ENCODE results near the gene TMEM117.
A peak's percentile ranks its signal among the peaks of the same experiment; 100 is the strongest.

The TMEM117 gene

DNA sequence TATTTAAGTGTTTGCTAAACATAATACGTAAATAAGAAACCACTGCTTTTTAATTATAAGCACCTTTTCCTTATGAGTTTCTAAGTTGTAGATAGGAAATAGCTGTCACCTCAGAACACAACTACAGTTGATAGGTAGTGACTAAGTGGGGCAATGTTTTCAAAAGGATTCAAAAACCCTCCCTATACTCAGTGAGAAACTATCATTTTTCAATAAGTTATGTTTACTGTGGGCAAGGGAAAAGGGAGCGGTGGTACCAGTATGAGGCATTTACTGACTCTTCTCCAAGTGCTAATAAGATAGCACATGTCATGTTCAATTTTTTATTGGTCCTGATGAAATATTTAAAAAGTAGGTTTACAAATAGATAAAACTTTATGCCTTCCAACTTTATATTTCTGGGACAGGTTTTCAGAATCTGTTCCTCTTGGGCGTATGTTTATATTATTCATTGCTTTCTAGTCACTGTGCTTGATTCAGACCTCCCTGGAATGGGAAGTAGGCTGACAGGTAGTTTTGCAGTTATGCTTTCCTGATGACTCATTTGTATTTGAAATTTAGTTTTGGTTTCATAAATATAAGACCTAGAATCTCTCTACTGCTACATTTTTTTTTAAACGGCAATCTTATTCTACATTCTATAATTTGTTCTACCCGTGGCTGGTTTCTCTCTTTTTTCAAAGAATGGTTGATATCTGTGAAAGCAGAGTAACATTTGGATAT lies 153.1 kb downstream of the TMEM117 start:
- no peak for DNase-seq (ENCODE audit: low read depth)
- no peak overlapping the region for H3K4me3 ChIP-seq (ENCODE audit: low read depth, low read length)
- TF ChIP-seq, protein P1, sequence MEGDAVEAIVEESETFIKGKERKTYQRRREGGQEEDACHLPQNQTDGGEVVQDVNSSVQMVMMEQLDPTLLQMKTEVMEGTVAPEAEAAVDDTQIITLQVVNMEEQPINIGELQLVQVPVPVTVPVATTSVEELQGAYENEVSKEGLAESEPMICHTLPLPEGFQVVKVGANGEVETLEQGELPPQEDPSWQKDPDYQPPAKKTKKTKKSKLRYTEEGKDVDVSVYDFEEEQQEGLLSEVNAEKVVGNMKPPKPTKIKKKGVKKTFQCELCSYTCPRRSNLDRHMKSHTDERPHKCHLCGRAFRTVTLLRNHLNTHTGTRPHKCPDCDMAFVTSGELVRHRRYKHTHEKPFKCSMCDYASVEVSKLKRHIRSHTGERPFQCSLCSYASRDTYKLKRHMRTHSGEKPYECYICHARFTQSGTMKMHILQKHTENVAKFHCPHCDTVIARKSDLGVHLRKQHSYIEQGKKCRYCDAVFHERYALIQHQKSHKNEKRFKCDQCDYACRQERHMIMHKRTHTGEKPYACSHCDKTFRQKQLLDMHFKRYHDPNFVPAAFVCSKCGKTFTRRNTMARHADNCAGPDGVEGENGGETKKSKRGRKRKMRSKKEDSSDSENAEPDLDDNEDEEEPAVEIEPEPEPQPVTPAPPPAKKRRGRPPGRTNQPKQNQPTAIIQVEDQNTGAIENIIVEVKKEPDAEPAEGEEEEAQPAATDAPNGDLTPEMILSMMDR (IDR thresholded peaks at IDR 0.05; ENCODE audit: low read depth, low read length), result no peak
- no peak for TF ChIP-seq MYC (IDR thresholded peaks at IDR 0.05; ENCODE audit: low read depth, low read length)
- TF ChIP-seq POLR2A (IDR thresholded peaks at IDR 0.05; ENCODE audit: extremely low read depth, insufficient read length), result no peak
- TF ChIP-seq, protein P2, sequence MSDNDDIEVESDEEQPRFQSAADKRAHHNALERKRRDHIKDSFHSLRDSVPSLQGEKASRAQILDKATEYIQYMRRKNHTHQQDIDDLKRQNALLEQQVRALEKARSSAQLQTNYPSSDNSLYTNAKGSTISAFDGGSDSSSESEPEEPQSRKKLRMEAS (IDR thresholded peaks at IDR 0.05; ENCODE audit: low read depth, low read length), result no peak

DNA sequence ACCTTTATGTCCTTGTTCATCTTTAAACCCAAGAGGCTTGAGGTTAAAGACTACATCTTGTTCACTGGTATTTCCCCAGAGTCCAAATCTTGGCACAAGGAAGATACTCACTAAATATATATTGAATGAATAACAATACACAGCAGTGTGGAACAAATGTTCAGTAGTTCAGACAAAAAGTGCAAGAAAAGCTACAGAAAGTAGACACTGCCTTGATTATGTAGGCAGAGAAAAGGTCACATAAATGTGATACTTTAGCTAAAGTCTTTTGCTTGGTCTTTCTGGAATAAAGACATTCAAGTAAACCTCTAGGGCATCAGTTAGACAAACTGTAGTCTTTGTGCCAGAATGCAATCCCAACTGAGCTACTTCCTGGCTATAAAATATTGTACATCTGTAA lies 157.0 kb downstream of the TMEM117 start:
- TF ChIP-seq MYC (IDR thresholded peaks at IDR 0.05; ENCODE audit: low read depth, low read length) (no peak), POLR2A (IDR thresholded peaks at IDR 0.05; ENCODE audit: extremely low read depth, insufficient read length) (no peak)
- TF ChIP-seq, protein P1 (IDR thresholded peaks at IDR 0.05; ENCODE audit: low read depth, low read length), result no peak
- TF ChIP-seq, protein P2 (IDR thresholded peaks at IDR 0.05; ENCODE audit: low read depth, low read length), result no peak
- no peak for DNase-seq (ENCODE audit: low read depth)
- H3K4me3 ChIP-seq (ENCODE audit: low read depth, low read length), result no peak overlapping the region

DNA sequence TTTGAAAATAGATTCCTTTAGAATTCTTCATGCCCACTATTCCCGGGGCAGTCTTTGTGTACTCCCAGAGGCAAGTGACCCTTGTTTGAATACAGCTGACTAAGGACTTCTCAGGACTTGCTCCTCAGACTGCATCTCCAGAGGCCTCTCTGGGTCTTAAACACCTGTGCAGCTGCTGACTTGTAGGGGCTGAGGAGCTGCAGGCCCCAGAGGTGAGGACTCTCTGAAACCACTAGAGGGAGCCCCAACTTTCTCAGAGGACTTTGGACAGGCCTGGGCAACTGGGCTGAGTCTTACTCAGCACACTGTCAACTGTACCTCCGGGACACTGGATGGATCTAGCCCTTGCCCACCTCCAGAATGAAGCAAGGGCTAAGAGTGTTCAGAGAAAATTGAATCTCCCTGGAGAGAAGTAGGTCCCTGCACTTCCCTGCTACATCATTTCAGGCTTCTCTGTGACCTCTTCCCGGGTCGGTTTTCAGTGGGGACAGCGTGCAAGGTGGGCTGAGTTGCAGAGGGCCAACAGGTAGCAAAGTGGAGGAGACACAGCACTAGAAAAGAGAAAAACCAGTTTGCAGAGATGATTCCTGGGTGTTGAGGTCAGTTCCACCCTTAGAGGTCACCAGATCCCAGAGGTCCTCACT lies 164.6 kb downstream of the TMEM117 start:
- TF ChIP-seq, protein P1 (IDR thresholded peaks at IDR 0.05; ENCODE audit: low read depth, low read length), result peak; percentile 93
- TF ChIP-seq, protein P2 (IDR thresholded peaks at IDR 0.05; ENCODE audit: low read depth, low read length), result no peak
- DNase-seq (ENCODE audit: low read depth), result peak; percentile 64
- H3K4me3 ChIP-seq (ENCODE audit: low read depth, low read length), result no peak overlapping the region

DNA sequence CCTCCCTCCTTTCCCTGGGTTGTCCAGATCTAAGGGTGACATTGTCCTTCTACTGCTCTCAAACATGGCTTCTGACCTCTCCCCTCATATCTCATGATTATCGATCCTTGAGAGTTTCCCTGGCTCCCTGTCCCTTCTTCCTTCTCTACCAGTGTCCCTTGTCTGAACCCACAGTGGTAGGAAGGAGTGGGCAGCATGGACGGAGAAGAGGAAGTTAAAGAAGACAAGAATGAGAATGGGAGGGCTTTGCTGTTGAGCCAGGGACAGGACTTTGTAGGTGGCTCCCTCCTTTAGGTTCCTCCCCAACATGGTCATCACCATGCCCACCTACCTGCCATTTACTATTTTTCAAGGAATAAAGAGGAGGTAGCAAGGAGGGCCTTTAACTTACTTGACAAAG lies 166.7 kb downstream of the TMEM117 start:
- DNase-seq (ENCODE audit: low read depth), result no peak
- TF ChIP-seq, protein P2 (IDR thresholded peaks at IDR 0.05; ENCODE audit: low read depth, low read length), result no peak
- TF ChIP-seq MYC (IDR thresholded peaks at IDR 0.05; ENCODE audit: low read depth, low read length) (no peak), POLR2A (IDR thresholded peaks at IDR 0.05; ENCODE audit: extremely low read depth, insufficient read length) (no peak)
- TF ChIP-seq, protein P1 (IDR thresholded peaks at IDR 0.05; ENCODE audit: low read depth, low read length), result no peak
- H3K4me3 ChIP-seq (ENCODE audit: low read depth, low read length), result no peak overlapping the region

DNA sequence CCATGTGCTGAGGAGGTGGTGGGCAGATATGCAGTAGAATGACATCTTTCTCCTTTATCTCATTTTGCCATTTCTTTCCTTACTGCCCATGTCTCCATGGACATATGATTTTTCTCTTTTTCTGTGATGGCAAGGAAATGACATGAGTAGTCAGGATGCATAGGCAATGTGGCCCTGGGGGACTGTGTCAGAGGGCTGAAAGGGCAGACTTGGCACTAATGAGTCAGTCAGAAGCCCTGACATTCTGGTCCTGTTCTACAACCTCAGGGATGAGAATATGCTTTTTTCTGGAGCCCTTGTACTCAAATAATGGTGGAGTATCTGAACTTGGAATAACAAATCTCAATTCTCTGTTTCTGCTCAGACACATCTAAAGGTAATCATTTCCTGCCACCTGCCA lies 167.8 kb downstream of the TMEM117 start:
- no peak overlapping the region for H3K4me3 ChIP-seq (ENCODE audit: low read depth, low read length)
- no peak for DNase-seq (ENCODE audit: low read depth)
- TF ChIP-seq, protein P1 (IDR thresholded peaks at IDR 0.05; ENCODE audit: low read depth, low read length), result no peak
- TF ChIP-seq, protein P2 (IDR thresholded peaks at IDR 0.05; ENCODE audit: low read depth, low read length), result no peak
- no peak for TF ChIP-seq POLR2A (IDR thresholded peaks at IDR 0.05; ENCODE audit: extremely low read depth, insufficient read length)
- TF ChIP-seq MYC (IDR thresholded peaks at IDR 0.05; ENCODE audit: low read depth, low read length), result no peak

All from NB4 (cell line).